ENCODE data around the gene STK10. TPM values are rescaled to one million over a fixed set of nuclear protein-coding genes. Genes with fewer than 3 reads are reported as not detected.

Gene STK10
- 24.9 and 48.2 TPM in 2 replicates for total RNA-seq (2014; rRNA removed; shearing (Covaris generic); ENCODE audit: low replicate concordance)

- H3K27me3 ChIP-seq (ENCODE audit: low read length): no peaks in the 10 kb centered on the region
- peak; percentile 95 for DNase-seq
- H3K9ac ChIP-seq (ENCODE audit: low read length): peak within 1 kb of the TSS; percentile 91
- peak within 1 kb of the TSS; percentile 86 for H3K4me2 ChIP-seq (ENCODE audit: low read depth, low read length, poor library complexity, severe bottlenecking)
- no peaks in the 10 kb centered on the region for H3K9me3 ChIP-seq (ENCODE audit: low read length)
- H3K4me3 ChIP-seq (ENCODE audit: low read length): peak within 1 kb of the TSS; percentile 89
- H3K9me2 ChIP-seq (replicated peaks; ENCODE audit: insufficient read depth, low read length): no peaks in the 10 kb centered on the region
- H3K27ac ChIP-seq (ENCODE audit: low read length): peak within 1 kb of the TSS; percentile 61
- peak within 1 kb of the TSS; percentile 99 for H2AFZ ChIP-seq (ENCODE audit: low read length)
- H4K20me1 ChIP-seq (ENCODE audit: insufficient read depth, low read depth, low read length): peaks cover 7% of the 10 kb centered on the region; the same call in 1 of the 2 replicates
- H3K4me1 ChIP-seq (ENCODE audit: low read length): peaks cover 16% of the 10 kb centered on the region
- peaks cover 46% of the 10 kb centered on the region for H3K79me2 ChIP-seq (ENCODE audit: low read length)
- H3K36me3 ChIP-seq (ENCODE audit: insufficient read depth, low read length): peaks cover 7% of the 10 kb centered on the region; the same call in 1 of the 2 replicates
Measured at GRCh38 chr5:172188033-172188892, at the start of gene STK10. Gene STK10, minus strand, starts transcription at chr5:172188224. Its CDS starts 182 bp downstream, at chr5:172188042.

GRCh38 chr5:172235827-172236736 lies 48.1 kb upstream of the STK10 start:
- no peak overlapping the region for H2AFZ ChIP-seq (ENCODE audit: low read length)
- H4K20me1 ChIP-seq (ENCODE audit: insufficient read depth, low read depth, low read length): no peaks in the 10 kb centered on the region
- peaks cover 6% of the 10 kb centered on the region; the same call in 1 of the 2 replicates for H3K36me3 ChIP-seq (ENCODE audit: insufficient read depth, low read length)
- H3K4me3 ChIP-seq (ENCODE audit: low read length): peak overlapping the region; percentile 36
- no peaks in the 10 kb centered on the region for H3K27me3 ChIP-seq (ENCODE audit: low read length)
- peaks cover 70% of the 10 kb centered on the region for H3K79me2 ChIP-seq (ENCODE audit: low read length)
- peaks cover 46% of the 10 kb centered on the region for H3K4me1 ChIP-seq (ENCODE audit: low read length)
- no peaks in the 10 kb centered on the region for H3K9me3 ChIP-seq (ENCODE audit: low read length)
- no peak for DNase-seq
- H3K9ac ChIP-seq (ENCODE audit: low read length): peak overlapping the region; percentile 35; the same call in 1 of the 2 replicates
- peak overlapping the region; percentile 81 for H3K27ac ChIP-seq (ENCODE audit: low read length)
- H3K9me2 ChIP-seq (replicated peaks; ENCODE audit: insufficient read depth, low read length): no peaks in the 10 kb centered on the region
- peak overlapping the region; percentile 64 for H3K4me2 ChIP-seq (ENCODE audit: low read depth, low read length, poor library complexity, severe bottlenecking)

- Histone ChIP-seq H3K36me3 (ENCODE audit: insufficient read depth, low read length) (peaks cover 6% of the 10 kb centered on the region; the same call in 1 of the 2 replicates), H3K4me2 (ENCODE audit: low read depth, low read length, poor library complexity, severe bottlenecking) (peak overlapping the region; percentile 64), H4K20me1 (ENCODE audit: insufficient read depth, low read depth, low read length) (no peaks in the 10 kb centered on the region), H3K9ac (ENCODE audit: low read length) (peak overlapping the region; percentile 35; the same call in 1 of the 2 replicates), H3K9me2 (replicated peaks; ENCODE audit: insufficient read depth, low read length) (no peaks in the 10 kb centered on the region), H3K27me3 (ENCODE audit: low read length) (no peaks in the 10 kb centered on the region), H3K4me3 (ENCODE audit: low read length) (peak overlapping the region; percentile 36), H3K4me1 (ENCODE audit: low read length) (peaks cover 46% of the 10 kb centered on the region), H3K27ac (ENCODE audit: low read length) (peak overlapping the region; percentile 81), H3K79me2 (ENCODE audit: low read length) (peaks cover 64% of the 10 kb centered on the region), H2AFZ (ENCODE audit: low read length) (no peak overlapping the region), H3K9me3 (ENCODE audit: low read length) (no peaks in the 10 kb centered on the region)
- DNase-seq: peak; percentile 62
Measured at GRCh38 chr5:172235132-172235780, 47.2 kb upstream of the STK10 start.

- Histone ChIP-seq H3K4me1 (ENCODE audit: low read length) (peaks cover 45% of the 10 kb centered on the region), H3K36me3 (ENCODE audit: insufficient read depth, low read length) (peaks cover 6% of the 10 kb centered on the region; the same call in 1 of the 2 replicates), H3K4me2 (ENCODE audit: low read depth, low read length, poor library complexity, severe bottlenecking) (no peak overlapping the region), H3K79me2 (ENCODE audit: low read length) (peaks cover 63% of the 10 kb centered on the region), H3K4me3 (ENCODE audit: low read length) (no peak overlapping the region), H4K20me1 (ENCODE audit: insufficient read depth, low read depth, low read length) (no peaks in the 10 kb centered on the region), H3K27me3 (ENCODE audit: low read length) (no peaks in the 10 kb centered on the region), H2AFZ (ENCODE audit: low read length) (no peak overlapping the region), H3K9me2 (replicated peaks; ENCODE audit: insufficient read depth, low read length) (no peaks in the 10 kb centered on the region), H3K27ac (ENCODE audit: low read length) (no peak overlapping the region), H3K9ac (ENCODE audit: low read length) (no peak overlapping the region), H3K9me3 (ENCODE audit: low read length) (no peaks in the 10 kb centered on the region)
- DNase-seq: no peak
Measured at GRCh38 chr5:172234031-172234430, 46.0 kb upstream of the STK10 start.

GRCh38 chr5:172229904-172230303 lies 41.9 kb upstream of the STK10 start:
- no peak overlapping the region for H3K4me3 ChIP-seq (ENCODE audit: low read length)
- H2AFZ ChIP-seq (ENCODE audit: low read length): no peak overlapping the region
- H3K9me3 ChIP-seq (ENCODE audit: low read length): no peaks in the 10 kb centered on the region
- H3K4me2 ChIP-seq (ENCODE audit: low read depth, low read length, poor library complexity, severe bottlenecking): no peak overlapping the region
- DNase-seq: no peak
- H3K27ac ChIP-seq (ENCODE audit: low read length): no peak overlapping the region
- H3K4me1 ChIP-seq (ENCODE audit: low read length): peaks cover 4% of the 10 kb centered on the region
- H3K27me3 ChIP-seq (ENCODE audit: low read length): no peaks in the 10 kb centered on the region
- H3K36me3 ChIP-seq (ENCODE audit: insufficient read depth, low read length): peaks cover 10% of the 10 kb centered on the region; the same call in 1 of the 2 replicates
- H3K9ac ChIP-seq (ENCODE audit: low read length): no peak overlapping the region
- peaks cover 41% of the 10 kb centered on the region for H3K79me2 ChIP-seq (ENCODE audit: low read length)
- no peaks in the 10 kb centered on the region for H4K20me1 ChIP-seq (ENCODE audit: insufficient read depth, low read depth, low read length)
- H3K9me2 ChIP-seq (replicated peaks; ENCODE audit: insufficient read depth, low read length): no peaks in the 10 kb centered on the region

- no peak overlapping the region for H3K9ac ChIP-seq (ENCODE audit: low read length)
- H4K20me1 ChIP-seq (ENCODE audit: insufficient read depth, low read depth, low read length): no peaks in the 10 kb centered on the region
- no peak overlapping the region for H3K4me2 ChIP-seq (ENCODE audit: low read depth, low read length, poor library complexity, severe bottlenecking)
- no peaks in the 10 kb centered on the region for H3K4me1 ChIP-seq (ENCODE audit: low read length)
- no peaks in the 10 kb centered on the region for H3K27me3 ChIP-seq (ENCODE audit: low read length)
- no peak overlapping the region for H3K27ac ChIP-seq (ENCODE audit: low read length)
- peaks cover 8% of the 10 kb centered on the region for H3K36me3 ChIP-seq (ENCODE audit: insufficient read depth, low read length)
- no peaks in the 10 kb centered on the region for H3K9me3 ChIP-seq (ENCODE audit: low read length)
- H2AFZ ChIP-seq (ENCODE audit: low read length): no peak overlapping the region
- H3K4me3 ChIP-seq (ENCODE audit: low read length): no peak overlapping the region
- no peaks in the 10 kb centered on the region for H3K9me2 ChIP-seq (replicated peaks; ENCODE audit: insufficient read depth, low read length)
- H3K79me2 ChIP-seq (ENCODE audit: low read length): peaks cover 60% of the 10 kb centered on the region
- DNase-seq: no peak
Measured at GRCh38 chr5:172224996-172225395, 37.0 kb upstream of the STK10 start.

- Histone ChIP-seq H3K9me2 (replicated peaks; ENCODE audit: insufficient read depth, low read length) (no peaks in the 10 kb centered on the region), H3K4me3 (ENCODE audit: low read length) (no peak overlapping the region), H3K9ac (ENCODE audit: low read length) (no peak overlapping the region), H3K4me2 (ENCODE audit: low read depth, low read length, poor library complexity, severe bottlenecking) (no peak overlapping the region), H3K4me1 (ENCODE audit: low read length) (no peaks in the 10 kb centered on the region), H3K36me3 (ENCODE audit: insufficient read depth, low read length) (peaks cover 8% of the 10 kb centered on the region), H4K20me1 (ENCODE audit: insufficient read depth, low read depth, low read length) (no peaks in the 10 kb centered on the region), H3K79me2 (ENCODE audit: low read length) (peaks cover 63% of the 10 kb centered on the region), H3K27ac (ENCODE audit: low read length) (no peak overlapping the region), H2AFZ (ENCODE audit: low read length) (no peak overlapping the region), H3K27me3 (ENCODE audit: low read length) (no peaks in the 10 kb centered on the region), H3K9me3 (ENCODE audit: low read length) (no peaks in the 10 kb centered on the region)
- DNase-seq: no peak
Measured at GRCh38 chr5:172223901-172224873, 36.2 kb upstream of the STK10 start.
